Thymus (tissue), 11 donors: ENCODE data around the gene COL24A1. TPM values are rescaled to one million over a fixed set of nuclear protein-coding genes. Genes with fewer than 3 reads are reported as not detected.
"Not testable (repeated sequence)": the region's sequence is repeated elsewhere in the genome, so short reads cannot be mapped to it uniquely, and the experiment has no call there.

Source experiments
- DNase-seq, 9 donors: peaks; one replicate each; pipeline ENCODE4 v3.0.0-alpha.2; 2013; ENCODE audit warnings: low spot score in 9 of 9, low read depth in 6 of 9, missing footprints in 1 of 9
- H3K27ac ChIP-seq, 2 donors: one replicate each; pipeline ENCODE4 v1.5.1; 2013; ENCODE audit warnings: control low read depth in 1 of 2, low read depth in 1 of 2, low read length in 1 of 2, mild to moderate bottlenecking in 1 of 2, moderate library complexity in 1 of 2
- H3K27me3 ChIP-seq, 2 donors: one replicate each; pipeline ENCODE4 v1.5.1; 2013; ENCODE audit warnings: low read length in 1 of 2; ENCODE audit not compliant: control insufficient read depth in 2 of 2, insufficient read depth in 1 of 2
- H3K36me3 ChIP-seq, 2 donors: one replicate each; pipeline ENCODE4 v1.5.1; 2013; ENCODE audit warnings: low read length in 1 of 2, mild to moderate bottlenecking in 1 of 2, moderate library complexity in 1 of 2; ENCODE audit not compliant: control insufficient read depth in 2 of 2, insufficient read depth in 2 of 2
- H3K4me1 ChIP-seq, 2 donors: one replicate each; pipeline ENCODE4 v1.5.1; 2013; ENCODE audit warnings: low read length in 2 of 2; ENCODE audit not compliant: control insufficient read depth in 2 of 2, insufficient read depth in 2 of 2
- H3K4me3 ChIP-seq, 2 donors: one replicate each; pipeline ENCODE4 v1.5.1; 2013; ENCODE audit warnings: low read length in 2 of 2, control low read depth in 1 of 2, mild to moderate bottlenecking in 1 of 2
- H3K9me3 ChIP-seq, 2 donors: one replicate each; pipeline ENCODE4 v1.5.1; 2013; ENCODE audit warnings: low read length in 1 of 2, mild to moderate bottlenecking in 1 of 2; ENCODE audit not compliant: control insufficient read depth in 2 of 2, insufficient read depth in 1 of 2
- WGBS: extraction: QIAGEN DNeasy Blood & Tissue Kit; methylation state at CpG from one replicate; pipeline ENCODE4 v1.1.7; 2013; 5-methylcytosine and 5-hydroxymethylcytosine counted together
- polyA plus RNA-seq: library from polyadenylated mRNA; stranded (reverse); fragments of 200-250 nt; gene quantifications from one replicate; pipeline ENCODE4 v1.2.3, GENCODE V29; 2013
- total RNA-seq: library from RNA; stranded (reverse); fragments of 120-200 nt; gene quantifications from one replicate; pipeline ENCODE4 v1.2.4, GENCODE V29; 2013
- donor health status: healthy.

The COL24A1 gene
- total and polyA plus RNA-seq, 2 donors = 0.33 to 1.3 TPM

DNA sequence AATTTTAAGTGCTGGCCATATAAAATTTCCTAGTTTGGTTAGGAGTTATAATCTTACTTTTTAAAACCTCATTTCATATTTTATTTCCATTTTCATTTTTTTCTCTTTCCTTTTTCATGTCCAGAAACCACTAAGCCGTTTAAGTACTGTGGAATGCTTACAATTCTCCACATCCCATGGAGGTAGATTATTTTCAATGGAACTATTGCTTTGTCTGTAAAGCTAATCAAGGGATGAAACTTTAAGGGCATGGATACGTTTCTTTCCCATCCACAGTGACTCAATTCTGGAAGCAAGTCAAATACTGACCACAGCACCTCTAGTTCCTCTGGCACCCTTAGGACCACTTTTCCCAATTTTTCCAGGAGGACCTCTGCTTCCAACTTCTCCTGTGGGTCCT lies 309.2 kb downstream of the COL24A1 start:
- Histone ChIP-seq H3K4me1 (no peaks in the 10 kb centered on the region), H3K9me3 (no peaks in the 10 kb centered on the region), H3K27ac (no peak overlapping the region), H3K4me3 (no peak overlapping the region), H3K36me3 (no peaks in the 10 kb centered on the region), H3K27me3 (no peaks in the 10 kb centered on the region)
- 94% methylated on average over 2 of the region's 2 CpGs for WGBS
- DNase-seq = no peak

- no peaks in the 10 kb centered on the region for H3K36me3 ChIP-seq
- no peaks in the 10 kb centered on the region for H3K9me3 ChIP-seq
- DNase-seq = no peak
- WGBS = 96% methylated on average over 3 of the region's 3 CpGs
- H3K4me3 ChIP-seq = no peak overlapping the region
- no peak overlapping the region for H3K27ac ChIP-seq
- H3K27me3 ChIP-seq = no peaks in the 10 kb centered on the region
- H3K4me1 ChIP-seq = no peaks in the 10 kb centered on the region
These were observed 309.9 kb downstream of the COL24A1 start for GRCh38 chr1:85846706-85847105.

GRCh38 chr1:85839459-85839858 lies 317.1 kb downstream of the COL24A1 start:
- Histone ChIP-seq H3K4me3 (no peak overlapping the region), H3K27ac (no peak overlapping the region), H3K36me3 (no peaks in the 10 kb centered on the region), H3K9me3 (no peaks in the 10 kb centered on the region), H3K27me3 (no peaks in the 10 kb centered on the region), H3K4me1 (no peaks in the 10 kb centered on the region)
- DNase-seq = no peak
- 69% methylated on average over 1 of the region's 1 CpG for WGBS

- H3K9me3 ChIP-seq = no peaks in the 10 kb centered on the region
- H3K4me1 ChIP-seq = no peaks in the 10 kb centered on the region
- H3K27ac ChIP-seq = no peak overlapping the region
- 53% methylated on average over 2 of the region's 2 CpGs for WGBS
- H3K36me3 ChIP-seq = no peaks in the 10 kb centered on the region
- no peaks in the 10 kb centered on the region for H3K27me3 ChIP-seq
- no peak for DNase-seq
- H3K4me3 ChIP-seq = no peak overlapping the region
These were observed 318.3 kb downstream of the COL24A1 start for GRCh38 chr1:85838238-85838637.

- H3K4me1 ChIP-seq = no peaks in the 10 kb centered on the region
- WGBS = 96% methylated on average over 4 of the region's 4 CpGs
- H3K4me3 ChIP-seq = no peak overlapping the region
- no peak for DNase-seq
- no peaks in the 10 kb centered on the region for H3K36me3 ChIP-seq
- no peaks in the 10 kb centered on the region for H3K27me3 ChIP-seq
- H3K9me3 ChIP-seq = no peaks in the 10 kb centered on the region
- no peak overlapping the region for H3K27ac ChIP-seq
These were observed 319.8 kb downstream of the COL24A1 start for GRCh38 chr1:85836736-85837135.

- not testable (repeated sequence) for H3K27ac ChIP-seq, H3K9me3 ChIP-seq, H3K36me3 ChIP-seq, H3K27me3 ChIP-seq, DNase-seq, H3K4me3 ChIP-seq, H3K4me1 ChIP-seq
- 95% methylated on average over 1 of the region's 2 CpGs for WGBS
These were observed 323.4 kb downstream of the COL24A1 start for GRCh38 chr1:85833165-85833564.

GRCh38 chr1:85830837-85831236 lies 325.7 kb downstream of the COL24A1 start:
- Histone ChIP-seq H3K4me1 (no peaks in the 10 kb centered on the region), H3K27me3 (no peaks in the 10 kb centered on the region), H3K36me3 (no peaks in the 10 kb centered on the region), H3K4me3 (no peak overlapping the region), H3K9me3 (peaks cover 0 to 3% of the 10 kb centered on the region in 2 donors), H3K27ac (no peak overlapping the region)
- no peak for DNase-seq
- WGBS = 96% methylated on average over 8 of the region's 8 CpGs

DNA sequence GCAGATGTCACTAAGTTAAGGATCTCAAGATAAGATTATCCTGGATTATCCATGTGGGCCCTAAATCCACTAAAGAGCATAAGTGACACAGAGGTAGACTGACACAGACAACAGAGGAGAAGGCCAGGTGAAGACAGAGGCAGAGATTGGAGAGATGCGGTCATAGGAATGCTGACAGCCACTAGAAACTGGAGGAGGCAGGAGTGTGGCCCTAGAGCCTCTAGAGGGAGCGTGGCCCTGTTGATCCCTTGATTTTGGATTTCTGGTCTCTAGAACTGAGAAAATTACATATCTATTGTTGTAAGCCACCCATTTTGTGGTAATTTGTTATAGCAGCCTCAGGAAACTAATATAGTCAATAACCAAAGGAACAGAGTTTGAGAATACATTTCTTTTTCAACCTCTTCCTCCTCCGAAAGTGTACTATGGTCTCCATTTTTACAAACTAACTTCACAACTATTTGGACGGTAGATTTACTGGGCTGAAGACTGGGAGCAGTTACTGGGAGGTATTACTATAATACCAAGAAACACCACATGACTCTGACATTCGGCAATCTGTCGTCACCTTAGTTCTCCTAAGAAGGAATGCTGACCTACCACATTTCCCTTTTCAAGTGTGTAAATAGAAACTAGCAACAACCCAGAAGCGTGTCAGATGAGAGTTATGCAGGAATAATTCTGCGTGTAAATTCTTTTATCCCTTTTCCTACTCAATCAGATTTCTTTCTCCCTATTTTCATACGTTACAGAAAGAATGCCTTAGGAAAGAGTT lies 332.3 kb downstream of the COL24A1 start:
- DNase-seq = no peak
- Histone ChIP-seq H3K36me3 (no peaks in the 10 kb centered on the region), H3K4me1 (no peaks in the 10 kb centered on the region), H3K27ac (no peak overlapping the region), H3K4me3 (no peak overlapping the region), H3K27me3 (no peaks in the 10 kb centered on the region), H3K9me3 (no peaks in the 10 kb centered on the region)
- WGBS = 96% methylated on average over 9 of the region's 9 CpGs

- H3K36me3 ChIP-seq = no peaks in the 10 kb centered on the region
- 94% methylated on average over 4 of the region's 4 CpGs for WGBS
- H3K27me3 ChIP-seq = no peaks in the 10 kb centered on the region
- no peaks in the 10 kb centered on the region for H3K4me1 ChIP-seq
- H3K27ac ChIP-seq = no peak overlapping the region
- no peak overlapping the region for H3K4me3 ChIP-seq
- DNase-seq = no peak
- H3K9me3 ChIP-seq = no peaks in the 10 kb centered on the region
These were observed 333.9 kb downstream of the COL24A1 start for GRCh38 chr1:85822696-85823095.
